GM08714 (cell line): ENCODE data around the gene AFAP1.

Experiments
- H3K4me3 ChIP-seq: fragments of 200-500 bp; sonication (Bioruptor generic); 2 replicates; pipeline ENCODE4 v1.5.1; 2014; ENCODE audit warnings: mild to moderate bottlenecking, low read length, inconsistent platforms
- ZNF274 ChIP-seq: IDR thresholded peaks from 2 replicates; pipeline ENCODE4 v1.6.1; 2012; ENCODE audit warnings: mild to moderate bottlenecking, low read depth, low read length

The AFAP1 gene

DNA sequence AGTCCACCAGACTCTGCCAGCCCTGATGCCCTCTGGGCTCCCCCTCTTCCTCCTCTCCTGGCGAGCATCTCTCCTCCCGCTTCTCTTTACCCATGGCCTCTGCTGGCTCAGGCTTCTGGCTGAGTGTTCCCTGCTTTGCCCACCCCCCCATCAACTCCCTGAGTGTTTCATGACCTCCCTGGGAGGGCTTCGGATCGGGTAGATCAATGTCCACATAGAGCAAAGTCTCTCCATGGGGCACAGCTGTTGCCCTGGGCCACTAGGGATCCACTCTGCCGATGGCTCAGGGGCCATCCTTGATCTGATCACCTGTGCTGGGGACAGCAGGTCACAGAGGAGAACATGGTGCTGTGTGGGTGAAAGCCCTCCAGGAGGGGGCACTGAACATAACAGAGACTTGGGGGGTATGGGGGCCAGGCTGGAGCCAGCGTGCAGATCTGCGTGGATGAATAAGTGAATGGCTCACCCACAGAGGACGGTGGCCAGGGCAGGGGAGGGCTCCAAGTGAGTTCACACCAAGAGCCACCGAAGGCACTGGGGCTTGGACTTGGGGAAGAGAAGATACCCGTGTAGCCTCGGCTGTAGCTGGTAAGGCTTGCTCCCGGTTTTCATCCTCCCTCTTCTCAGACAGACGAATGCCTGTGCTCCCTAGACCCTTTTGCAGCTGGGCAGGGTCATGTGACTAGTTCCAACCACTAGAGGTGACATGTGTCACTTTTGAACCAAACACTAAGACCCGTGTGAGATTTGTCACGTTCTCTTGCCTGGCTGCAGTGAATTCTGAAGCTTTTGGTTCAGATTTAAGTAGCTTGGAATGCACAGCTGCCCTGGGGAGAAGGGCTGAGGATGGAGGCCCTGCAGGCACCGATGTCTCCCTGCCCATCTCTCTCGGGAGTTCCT lies 23.2 kb upstream of the AFAP1 start:
- no peak for TF ChIP-seq ZNF274
- no peak overlapping the region for H3K4me3 ChIP-seq

DNA sequence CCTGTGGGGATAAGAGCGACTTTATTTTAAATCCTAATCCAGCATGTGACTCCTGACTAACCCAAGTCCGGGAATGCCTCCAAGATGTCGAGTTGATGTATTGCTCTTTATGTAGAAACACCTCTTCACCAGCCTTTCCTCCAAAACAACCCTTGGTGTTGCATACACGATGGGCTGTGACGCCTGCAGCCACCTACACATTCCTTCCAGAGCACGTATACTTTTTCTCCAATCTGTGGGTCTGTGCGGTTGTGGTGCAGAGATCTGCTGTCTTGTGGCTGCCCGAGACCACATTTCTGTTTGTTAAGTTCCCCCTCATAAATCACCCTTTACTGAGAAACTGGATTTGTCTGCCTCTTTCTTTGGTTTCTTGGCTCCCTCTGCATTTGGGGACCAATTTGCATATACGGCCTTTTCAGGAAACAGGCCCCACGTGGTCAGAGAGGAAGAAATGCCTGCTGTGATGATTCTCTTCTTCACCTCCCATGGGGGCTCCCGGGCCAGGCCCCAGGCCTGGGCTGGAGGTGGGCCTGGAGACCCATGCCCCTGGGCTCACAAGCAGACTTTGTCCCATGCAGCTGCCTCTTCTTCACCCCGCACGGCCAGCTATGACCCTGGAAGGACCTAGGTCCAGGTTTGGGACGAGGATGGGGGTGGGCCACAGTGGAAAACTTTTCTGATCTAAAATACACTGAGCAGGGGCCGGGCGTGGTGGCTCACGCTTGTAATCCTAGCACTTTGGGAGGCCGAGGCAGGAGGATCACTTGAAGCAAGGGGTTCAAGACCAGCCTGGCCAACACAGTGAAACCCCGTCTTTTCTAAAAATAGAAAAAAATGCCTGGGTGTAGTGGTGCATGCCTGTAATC lies 21.4 kb upstream of the AFAP1 start:
- no peak for TF ChIP-seq ZNF274
- no peak overlapping the region for H3K4me3 ChIP-seq

DNA sequence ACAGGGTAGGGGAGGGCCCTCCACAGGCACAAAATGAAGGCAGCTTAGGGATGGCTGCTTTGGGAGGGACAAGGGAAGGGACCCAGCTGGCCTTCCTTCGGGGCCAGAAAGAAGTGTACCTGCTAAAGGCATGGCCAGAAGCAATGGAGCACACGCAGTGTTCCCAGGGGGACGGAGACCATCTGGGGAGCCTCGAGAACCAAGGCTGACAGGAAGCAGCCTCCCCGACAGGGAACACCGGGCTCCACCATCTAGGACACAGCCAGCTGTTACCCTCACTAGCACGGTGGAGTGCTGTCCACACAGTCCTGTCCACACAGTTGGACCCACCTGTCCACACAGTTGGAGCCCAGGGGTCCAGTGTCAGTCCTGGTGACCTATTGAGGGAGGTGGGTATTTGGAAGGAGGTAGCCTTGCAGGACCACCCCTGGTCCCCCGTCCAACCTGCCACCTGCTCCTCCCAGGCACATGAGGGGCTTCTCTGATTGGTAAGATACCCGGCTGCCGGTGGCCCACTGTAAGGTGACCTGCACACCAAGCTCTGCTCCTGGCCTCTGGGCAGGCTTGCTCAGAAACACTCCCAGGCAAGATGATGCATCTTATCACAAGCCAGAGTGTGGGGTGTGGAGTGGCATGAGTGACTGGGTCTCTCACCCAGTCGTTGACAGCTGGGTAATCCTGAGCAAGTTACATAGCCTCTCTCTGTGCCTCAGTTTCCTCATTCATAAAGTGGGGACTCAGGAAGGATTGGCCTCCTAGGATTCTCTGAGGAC lies 20.5 kb upstream of the AFAP1 start:
- H3K4me3 ChIP-seq: no peak overlapping the region
- TF ChIP-seq ZNF274: no peak

DNA sequence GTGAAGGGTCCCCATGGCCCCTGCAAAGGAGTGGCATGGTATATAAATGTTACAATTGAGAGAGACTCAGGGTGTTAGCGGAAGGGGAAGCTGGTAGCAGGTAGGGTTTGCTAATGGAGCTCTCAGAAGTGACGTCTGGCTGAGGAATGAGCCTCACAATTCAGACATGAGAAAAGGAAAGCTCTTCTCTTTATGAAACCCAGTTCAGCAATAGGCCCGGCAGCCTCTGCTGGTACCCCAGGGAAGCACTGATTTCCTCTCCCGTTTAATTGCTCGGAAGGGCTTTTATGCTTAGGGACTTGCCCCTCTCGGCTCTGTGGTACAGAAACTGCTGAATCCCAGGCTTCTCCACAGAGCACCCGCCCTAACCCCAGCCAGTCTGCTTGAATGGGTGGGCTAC lies 19.4 kb upstream of the AFAP1 start:
- no peak overlapping the region for H3K4me3 ChIP-seq
- TF ChIP-seq ZNF274: no peak

DNA sequence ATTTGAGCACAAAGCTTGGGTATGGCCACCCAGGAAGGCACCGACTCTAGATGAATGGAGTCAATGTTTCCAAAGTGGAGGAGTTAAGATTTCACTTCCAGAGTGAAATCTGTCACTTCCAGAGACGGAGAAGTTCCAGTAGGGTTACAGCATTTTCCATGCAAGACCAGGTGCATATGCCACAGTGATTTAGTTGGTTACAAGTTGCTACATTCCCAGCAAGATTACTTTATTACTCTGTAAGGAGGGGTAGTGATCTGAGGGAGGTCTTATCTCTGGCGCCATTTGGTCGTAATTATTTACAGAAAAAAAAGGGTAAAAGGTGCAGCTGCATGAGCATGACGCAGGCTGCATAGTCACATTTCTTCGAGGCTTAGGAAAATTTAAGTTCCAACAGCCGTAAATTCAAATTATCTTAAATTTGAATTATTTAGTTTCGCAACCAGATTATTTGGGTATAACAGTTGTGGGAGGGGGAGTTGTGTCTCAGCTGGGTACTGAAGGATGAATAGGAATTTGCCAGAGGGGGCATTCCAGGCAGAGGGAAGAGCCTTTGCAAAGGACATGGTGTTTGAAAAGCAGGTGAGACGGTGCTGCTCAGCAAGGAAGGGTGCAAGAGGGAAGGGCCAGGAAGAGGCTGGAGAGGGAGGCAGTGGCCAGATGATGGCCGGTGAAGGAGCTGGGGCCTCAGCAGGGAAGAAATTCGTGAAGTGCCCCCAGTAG lies 17.4 kb upstream of the AFAP1 start:
- no peak for TF ChIP-seq ZNF274

GRCh38 chr4:7956270-7956808 lies 16.7 kb upstream of the AFAP1 start:
- TF ChIP-seq ZNF274: no peak
- no peak overlapping the region for H3K4me3 ChIP-seq

More for the DNA sequence above, 17.4 kb upstream of the AFAP1 start:
- H3K4me3 ChIP-seq: no peak overlapping the region

DNA sequence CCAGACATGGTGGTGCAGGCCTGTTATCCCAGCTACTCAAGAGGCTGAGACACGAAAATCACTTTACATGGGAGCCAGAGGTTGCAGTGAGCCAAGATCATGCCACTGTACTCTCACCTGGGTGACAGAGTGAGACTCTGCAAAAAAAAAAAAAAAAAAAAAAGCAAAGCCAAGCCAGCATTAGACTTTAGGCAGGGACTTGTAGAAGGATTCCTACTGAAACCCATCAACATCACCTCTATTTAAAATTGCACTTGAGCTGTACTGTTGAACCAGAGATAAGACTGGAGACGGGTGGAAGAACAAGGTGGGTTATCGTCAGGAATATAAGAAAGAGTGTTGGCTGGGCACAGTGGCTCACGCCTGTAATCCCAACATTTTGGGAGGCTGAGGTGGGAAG lies 15.7 kb upstream of the AFAP1 start:
- TF ChIP-seq ZNF274: no peak

DNA sequence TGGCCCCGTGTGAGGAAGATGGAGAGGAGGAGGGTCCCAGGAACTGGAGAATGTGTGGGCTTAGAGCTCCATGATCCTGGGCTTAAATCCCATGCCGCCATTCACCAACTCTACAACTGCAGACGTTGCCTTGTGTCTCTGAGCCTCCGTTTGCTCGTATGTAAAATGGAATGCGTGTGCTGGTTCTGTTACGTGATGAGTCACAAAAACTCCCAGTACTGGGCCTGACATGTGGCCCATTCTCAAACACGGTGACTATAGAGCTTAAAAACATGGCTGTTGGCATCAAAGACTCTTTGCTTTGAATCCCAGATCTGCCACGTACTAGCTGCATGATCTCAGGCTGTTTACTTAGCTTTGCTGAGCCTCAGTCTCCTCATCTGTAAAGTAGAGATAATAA lies 13.0 kb upstream of the AFAP1 start:
- H3K4me3 ChIP-seq: no peak overlapping the region
- no peak for TF ChIP-seq ZNF274

More for the DNA sequence above, 15.7 kb upstream of the AFAP1 start:
- no peak overlapping the region for H3K4me3 ChIP-seq

DNA sequence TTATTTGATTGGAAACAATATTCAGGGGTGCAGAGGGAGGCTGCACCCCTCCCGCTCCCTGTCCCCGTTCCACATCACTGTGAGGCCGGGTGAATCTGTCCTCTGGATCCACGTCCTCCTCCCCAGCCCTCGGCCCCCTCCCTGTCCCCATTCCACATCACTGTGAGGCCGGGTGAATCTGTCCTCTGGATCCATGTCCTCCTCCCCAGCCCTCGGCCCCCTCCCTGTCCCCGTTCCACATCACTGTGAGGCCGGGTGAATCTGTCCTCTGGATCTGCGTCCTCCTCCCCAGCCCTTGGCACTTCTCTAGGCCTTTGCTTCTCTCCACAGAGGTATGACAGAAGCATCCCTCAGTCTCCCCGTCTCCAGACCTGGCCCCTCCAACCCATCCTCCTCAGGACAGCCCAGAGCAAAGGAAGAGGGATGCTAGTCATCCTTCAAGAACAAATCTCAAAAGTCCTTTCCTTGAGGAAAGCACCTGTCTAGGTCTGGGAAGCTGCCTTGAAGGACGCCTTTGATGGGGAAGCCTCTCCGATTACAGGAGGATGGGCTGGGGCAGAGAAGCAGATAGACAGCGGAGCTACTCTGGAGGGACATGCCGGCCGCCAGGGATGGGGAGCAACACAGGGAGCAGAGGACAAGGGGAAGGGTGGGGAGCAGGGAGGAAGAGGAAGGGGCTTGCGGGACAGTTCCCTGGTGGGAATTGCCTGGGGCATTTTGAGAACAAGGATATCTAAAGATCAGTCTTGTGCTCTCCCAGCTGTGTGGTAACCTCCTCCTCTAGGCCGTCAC lies 10.8 kb upstream of the AFAP1 start:
- no peak overlapping the region for H3K4me3 ChIP-seq
- TF ChIP-seq ZNF274: no peak

DNA sequence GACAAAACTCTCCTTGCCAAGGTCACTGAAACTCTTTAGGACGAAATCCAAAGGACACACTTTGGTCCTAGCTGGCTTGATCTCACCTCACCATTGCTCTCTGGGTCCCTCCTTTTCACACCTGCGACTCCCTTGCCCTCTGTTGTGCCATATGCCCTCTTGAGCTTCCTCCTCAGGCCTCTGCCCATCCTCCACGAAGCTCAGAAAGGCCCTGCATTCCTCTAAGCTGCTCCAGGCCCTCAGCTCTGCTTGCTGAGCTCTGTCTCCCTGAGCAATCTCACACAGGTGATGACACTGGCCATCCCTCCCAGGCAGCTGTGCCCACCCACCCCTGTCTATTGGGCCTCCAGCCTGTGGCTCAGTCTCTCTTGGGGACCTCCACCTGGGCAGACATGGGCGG lies 10.1 kb upstream of the AFAP1 start:
- H3K4me3 ChIP-seq: no peak overlapping the region
- no peak for TF ChIP-seq ZNF274

DNA sequence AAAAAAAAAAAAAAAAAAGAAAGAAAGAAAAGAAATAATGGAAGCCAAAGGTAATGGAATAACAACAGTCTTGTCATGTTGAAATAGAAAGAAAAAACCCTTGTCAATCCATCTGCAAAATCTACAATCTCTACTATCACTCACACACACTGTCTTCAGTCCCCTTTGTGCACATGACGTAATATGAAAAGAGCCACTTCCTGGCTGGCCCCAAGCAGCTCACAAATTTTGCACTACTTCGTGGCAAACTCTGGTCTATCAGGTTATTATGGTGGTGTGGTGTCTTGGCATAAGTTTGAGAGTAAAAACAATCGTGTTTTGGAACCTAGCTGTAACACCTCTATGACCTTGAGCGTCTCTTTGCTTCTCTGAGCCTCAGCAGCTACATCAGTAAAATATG lies 8.3 kb upstream of the AFAP1 start:
- TF ChIP-seq ZNF274: no peak
- H3K4me3 ChIP-seq: no peak overlapping the region

DNA sequence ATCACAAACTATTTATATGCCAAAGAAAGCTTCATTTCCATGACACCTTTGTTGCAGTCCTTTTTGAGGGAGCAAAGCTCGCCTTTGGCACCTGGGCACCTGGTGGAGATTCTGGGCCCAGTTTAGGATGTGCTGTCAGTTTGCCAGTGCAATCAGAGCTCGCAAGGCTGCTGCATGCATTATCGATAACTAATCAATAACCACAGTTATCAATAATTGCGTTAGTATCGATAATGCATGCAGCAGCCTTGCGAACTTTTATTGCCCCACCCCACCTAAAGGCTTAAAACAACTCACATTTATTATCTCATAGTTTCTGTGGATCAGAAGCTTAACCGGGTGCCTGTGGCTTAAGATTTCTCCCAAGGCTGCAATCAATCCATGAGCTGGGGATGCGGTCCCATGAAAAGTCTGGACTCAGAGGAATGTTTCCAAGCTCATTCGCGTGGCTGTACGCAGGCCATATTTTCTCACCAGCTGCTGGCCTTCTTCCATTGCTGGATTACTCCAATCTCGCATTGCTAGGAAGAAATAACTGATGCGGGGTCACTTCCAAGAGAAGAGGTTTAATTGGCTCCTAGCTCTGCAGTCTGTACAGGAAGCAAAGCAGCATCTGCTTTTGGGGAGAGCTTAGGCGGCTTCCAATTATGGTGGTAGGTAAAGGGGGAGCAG lies 6.2 kb upstream of the AFAP1 start:
- H3K4me3 ChIP-seq: no peak overlapping the region
- no peak for TF ChIP-seq ZNF274
